ENCODE measurements around the gene POLE2. TPM values are rescaled to one million over a fixed set of nuclear protein-coding genes. Genes with fewer than 3 reads are reported as not detected.
A peak's percentile ranks its signal among the peaks of the same experiment; 100 is the strongest.

POLE2 gene
- total RNA-seq, 1 donor from 2014 or later, result 0.98 TPM

- Histone ChIP-seq H3K4me3 (peak within 1 kb of the TSS; percentile 80), H3K27ac (peak within 1 kb of the TSS; percentile 97), H3K4me1 (peaks cover 37% of the 10 kb centered on the region), H3K27me3 (no peaks in the 10 kb centered on the region), H3K9me3 (no peaks in the 10 kb centered on the region), H3K36me3 (peaks cover 5% of the 10 kb centered on the region)
- DNase-seq (peak; percentile 79), ATAC-seq (peak; percentile 59)
- TF ChIP-seq CTCF (IDR thresholded peaks at IDR 0.05), result no peak
- intact Hi-C loops (cut with DNase I), result no loop called here
Observed at GRCh38 chr14:49634547-49635334, 53.3 kb downstream of the POLE2 start, which contains the start of gene DNAAF2. Gene DNAAF2, minus strand, starts transcription at chr14:49635244. Its CDS starts 95 bp downstream, at chr14:49635149.

- ATAC-seq (peak; percentile 97), DNase-seq (peak; percentile 98)
- Histone ChIP-seq H3K27me3 (no peaks in the 10 kb centered on the region), H3K4me1 (peaks cover 37% of the 10 kb centered on the region), H3K36me3 (peaks cover 5% of the 10 kb centered on the region), H3K9me3 (no peaks in the 10 kb centered on the region), H3K27ac (peak overlapping the region; percentile 97), H3K4me3 (peak overlapping the region; percentile 80)
- TF ChIP-seq CTCF (IDR thresholded peaks at IDR 0.05), result peak; percentile 80
- intact Hi-C loops (cut with DNase I), result no loop called here
Observed at GRCh38 chr14:49633640-49634546, 54.1 kb downstream of the POLE2 start.

- Histone ChIP-seq H3K9me3 (no peaks in the 10 kb centered on the region), H3K27ac (no peak overlapping the region), H3K27me3 (no peaks in the 10 kb centered on the region), H3K4me3 (no peak overlapping the region), H3K4me1 (peaks cover 26% of the 10 kb centered on the region), H3K36me3 (peaks cover 9% of the 10 kb centered on the region)
- intact Hi-C loops (cut with DNase I), result no loop called here
- no peak for TF ChIP-seq CTCF (IDR thresholded peaks at IDR 0.05)
- DNase-seq (no peak), ATAC-seq (no peak)
Observed at GRCh38 chr14:49623941-49624839, 63.8 kb downstream of the POLE2 start.

GRCh38 chr14:49623387-49623786 lies 64.6 kb downstream of the POLE2 start:
- H3K4me1 ChIP-seq, result peaks cover 30% of the 10 kb centered on the region
- H3K9me3 ChIP-seq, result no peaks in the 10 kb centered on the region
- intact Hi-C loops (cut with DNase I), result no loop called here
- ATAC-seq, result no peak
- H3K27me3 ChIP-seq, result no peaks in the 10 kb centered on the region
- H3K36me3 ChIP-seq, result peaks cover 16% of the 10 kb centered on the region
- no peak for DNase-seq
- H3K4me3 ChIP-seq, result no peak overlapping the region
- no peak overlapping the region for H3K27ac ChIP-seq
- no peak for TF ChIP-seq CTCF (IDR thresholded peaks at IDR 0.05)

GRCh38 chr14:49622022-49622607 lies 65.9 kb downstream of the POLE2 start:
- peaks cover 30% of the 10 kb centered on the region for H3K4me1 ChIP-seq
- no peaks in the 10 kb centered on the region for H3K9me3 ChIP-seq
- ATAC-seq, result no peak
- H3K27me3 ChIP-seq, result no peaks in the 10 kb centered on the region
- no peak for DNase-seq
- no peak for TF ChIP-seq CTCF (IDR thresholded peaks at IDR 0.05)
- intact Hi-C loops (cut with DNase I), result no loop called here
- peaks cover 29% of the 10 kb centered on the region for H3K36me3 ChIP-seq
- no peak overlapping the region for H3K27ac ChIP-seq
- peak overlapping the region; percentile 90 for H3K4me3 ChIP-seq
